Superior temporal gyrus (tissue), 1 donor: ENCODE measurements around the gene PWWP2B.

Experiments
- DNase-seq: peaks from one replicate; pipeline ENCODE4 v3.0.0-alpha.2; 2016; ENCODE audit errors: extremely low spot score

PWWP2B gene

GRCh38 chr10:132447446-132448247 is 50.6 kb downstream of the PWWP2B start:
- DNase-seq = no peak

- DNase-seq = no peak
Measured at GRCh38 chr10:132448248-132448731, 51.3 kb downstream of the PWWP2B start.

GRCh38 chr10:132449051-132449810 is 52.2 kb downstream of the PWWP2B start:
- DNase-seq = no peak

GRCh38 chr10:132449811-132450181 is 52.8 kb downstream of the PWWP2B start:
- no peak for DNase-seq

- DNase-seq = no peak
Measured at GRCh38 chr10:132450466-132450824, 53.4 kb downstream of the PWWP2B start.

GRCh38 chr10:132450825-132451505 is 54.0 kb downstream of the PWWP2B start:
- DNase-seq = no peak

GRCh38 chr10:132451506-132452215 is 54.7 kb downstream of the PWWP2B start:
- DNase-seq = no peak

GRCh38 chr10:132452216-132452650 is 55.2 kb downstream of the PWWP2B start:
- no peak for DNase-seq

GRCh38 chr10:132452651-132453469 is 55.9 kb downstream of the PWWP2B start:
- DNase-seq = no peak

GRCh38 chr10:132453470-132453861 is 56.5 kb downstream of the PWWP2B start:
- no peak for DNase-seq

GRCh38 chr10:132454296-132455198 is 57.5 kb downstream of the PWWP2B start:
- DNase-seq = no peak

GRCh38 chr10:132455441-132455971 is 58.5 kb downstream of the PWWP2B start:
- no peak for DNase-seq

GRCh38 chr10:132455986-132456847 is 59.2 kb downstream of the PWWP2B start:
- DNase-seq = no peak

GRCh38 chr10:132456881-132457280 is 59.9 kb downstream of the PWWP2B start:
- no peak for DNase-seq

GRCh38 chr10:132457328-132458070 is 60.5 kb downstream of the PWWP2B start:
- no peak for DNase-seq

- DNase-seq = no peak
Measured at GRCh38 chr10:132458071-132458585, 61.1 kb downstream of the PWWP2B start.

- DNase-seq = peak; percentile 55
Measured at GRCh38 chr10:132458586-132459300, 61.7 kb downstream of the PWWP2B start.
